GM12878 (cell line): ENCODE data around the gene MYRF. TPM values are rescaled to one million over a fixed set of nuclear protein-coding genes. Genes with fewer than 3 reads are reported as not detected.

Experiments used
- ATAC-seq: fragments of 200-7000 bp; cut with Tn5 transposase; 3 replicates; pipeline ENCODE4 v1.9.1; 2020; ENCODE audit warnings: mild to moderate bottlenecking, moderate library complexity
- BruUV-seq: library from RNA; stranded (reverse); fragments of 400-500 nt; replicated peaks from 2 replicates; lab custom pipeline; 2021; lab: Mats Ljungman, UMichigan
- CTCF ChIA-PET: fragments of 300-600 bp; sonication (Branson Sonifier 250); formaldehyde crosslinking; extraction: SDS; loops from one replicate; lab custom pipeline; 2021; ENCODE audit warnings: inconsistent platforms; lab: Yijun Ruan, JAX
- POLR2A ChIA-PET: fragments of 350-600 bp; formaldehyde crosslinking; extraction: SDS; loops from one replicate; lab custom pipeline; 2021; ENCODE audit warnings: inconsistent platforms; lab: Charles Lee
- RAD21 ChIA-PET: fragments of 300-600 bp; sonication (Branson Sonifier 250); formaldehyde crosslinking; loops from one replicate; lab custom pipeline; 2023; ENCODE audit warnings: antibody characterized with exemption; ENCODE audit not compliant: unreplicated experiment; lab: Charles Lee
- SMC1A ChIA-PET: fragments of 300-600 bp; sonication (Branson Sonifier 250); formaldehyde crosslinking; loops from one replicate; lab custom pipeline; 2023; ENCODE audit not compliant: unreplicated experiment, uncharacterized antibody; lab: Charles Lee
- DNase-seq: peaks from one replicate; pipeline ENCODE4 v3.0.0-alpha.2; 2011; ENCODE audit warnings: low read depth, low spot score
- FAIRE-seq: peaks from 3 replicates; lab custom pipeline; 2011; peaks lifted over from hg19 to GRCh38; lab: Jason Lieb, UNC
- H2AFZ ChIP-seq: 2 replicates; pipeline ENCODE4 v1.6.0; 2011; ENCODE audit warnings: low read depth, low read length, control low read depth; ENCODE audit not compliant: control insufficient read depth
- H3K27ac ChIP-seq: 2 replicates; pipeline ENCODE4 v1.5.1; 2011; ENCODE audit warnings: control low read depth; ENCODE audit not compliant: control insufficient read depth, insufficient read depth
- H3K27me3 ChIP-seq, 2 experiments: replicated peaks in 1 of 2; 2 replicates each; pipeline versions ENCODE4 v1.6.0 to v1.6.1; 2011; ENCODE audit warnings: low read length in 1 of 2; ENCODE audit not compliant: control insufficient read depth in 2 of 2, insufficient read depth in 2 of 2
- H3K36me3 ChIP-seq, 2 experiments: 2 replicates each; pipeline ENCODE4 v1.5.1; 2011; ENCODE audit warnings: low read length in 1 of 2; ENCODE audit not compliant: control insufficient read depth in 2 of 2, insufficient read depth in 2 of 2
- H3K4me1 ChIP-seq: 2 replicates; pipeline ENCODE4 v1.6.1; 2011; ENCODE audit warnings: mild to moderate bottlenecking, low read length, moderate library complexity, mixed read lengths; ENCODE audit not compliant: control insufficient read depth, insufficient read depth
- H3K4me2 ChIP-seq: 2 replicates; pipeline ENCODE4 v1.6.0; 2011; ENCODE audit warnings: control low read depth; ENCODE audit not compliant: control insufficient read depth, insufficient read depth
- H3K4me3 ChIP-seq: fragments of 200-600 bp; sonication (generic); 2 replicates; pipeline ENCODE4 v1.5.1; 2016
- H3K79me2 ChIP-seq: 2 replicates; pipeline ENCODE4 v1.6.0; 2011; ENCODE audit warnings: low read length; ENCODE audit not compliant: control insufficient read depth, insufficient read depth
- H3K9ac ChIP-seq: 2 replicates; pipeline ENCODE4 v1.8.0; 2011; ENCODE audit warnings: low read length, control low read depth, mixed read lengths; ENCODE audit not compliant: control insufficient read depth, insufficient read depth
- H3K9me3 ChIP-seq: replicated peaks from 3 replicates; pipeline ENCODE4 v1.5.1; 2011; ENCODE audit warnings: mild to moderate bottlenecking, low read length; ENCODE audit not compliant: control insufficient read depth, insufficient read depth
- H4K20me1 ChIP-seq: 2 replicates; pipeline ENCODE4 v1.6.0; 2011; ENCODE audit not compliant: control insufficient read depth, insufficient read depth
- BCLAF1 ChIP-seq: fragments of 450-650 bp; IDR thresholded peaks from 2 replicates; pipeline ENCODE4 v1.6.1; 2017; ENCODE audit warnings: antibody characterized with exemption, mild to moderate bottlenecking, moderate library complexity
- CBX5 ChIP-seq: sonication (generic); IDR thresholded peaks from 2 replicates; pipeline ENCODE4 v1.6.1; 2016; ENCODE audit warnings: low read depth, moderate library complexity, mild to moderate bottlenecking, inconsistent platforms
- HSF1 ChIP-seq: fragments of 150-350 bp; IDR thresholded peaks from 2 replicates; pipeline ENCODE4 v1.6.1; 2014; ENCODE audit warnings: mild to moderate bottlenecking, low read depth, low read length
- JUNB ChIP-seq: IDR thresholded peaks from 2 replicates; pipeline ENCODE4 v1.6.1; 2016; ENCODE audit warnings: antibody characterized with exemption, mild to moderate bottlenecking
- MYB ChIP-seq: fragments of 150-350 bp; IDR thresholded peaks from 2 replicates; pipeline ENCODE4 v1.6.1; 2014; ENCODE audit warnings: mild to moderate bottlenecking, low read depth, low read length, borderline replicate concordance
- NKRF ChIP-seq: fragments of 450-650 bp; conservative IDR thresholded peaks from 2 replicates; pipeline ENCODE4 v1.6.1; 2017; ENCODE audit warnings: mild to moderate bottlenecking, moderate library complexity
- PBX3 ChIP-seq: IDR thresholded peaks from 2 replicates; pipeline ENCODE4 v1.6.1; 2011; ENCODE audit warnings: mild to moderate bottlenecking, low read depth, low read length, moderate library complexity; ENCODE audit not compliant: insufficient replicate concordance
- PKNOX1 ChIP-seq: fragments of 450-650 bp; IDR thresholded peaks from 2 replicates; pipeline ENCODE4 v1.6.1; 2016; ENCODE audit warnings: mild to moderate bottlenecking
- PML ChIP-seq: IDR thresholded peaks from 2 replicates; pipeline ENCODE4 v1.6.1; 2012; ENCODE audit warnings: low read length, inconsistent platforms
- SMAD1 ChIP-seq: fragments of 450-650 bp; IDR thresholded peaks from 2 replicates; pipeline ENCODE4 v1.6.1; 2018; ENCODE audit warnings: mild to moderate bottlenecking, low read depth; ENCODE audit not compliant: partially characterized antibody
- STAT3 ChIP-seq: IDR thresholded peaks from 2 replicates; pipeline ENCODE4 v1.6.1; 2011; ENCODE audit warnings: low read depth, low read length, improper control_type of control experiment
- ZNF274 ChIP-seq: IDR thresholded peaks from one replicate; pipeline ENCODE4 v1.8.0; 2011; ENCODE audit not compliant: insufficient read length, insufficient read depth
- WGBS: methylation state at CpG from one replicate; pipeline ENCODE4 v1.1.6; 2016; ENCODE audit warnings: low lambda C conversion rate; ENCODE audit not compliant: insufficient replicate concordance, insufficient coverage; ENCODE audit errors: missing lambda C conversion rate; 5-methylcytosine and 5-hydroxymethylcytosine counted together
- in situ Hi-C: fragments of 300-500 bp; cut with MboI; formaldehyde crosslinking; loops from 9 replicates; pipeline ENCODE4 v1.14.3; 2018; ENCODE audit warnings: mixed read lengths
- intact Hi-C: fragments of 100-400 bp; cut with micrococcal nuclease; formaldehyde crosslinking; loops from one replicate; pipeline ENCODE4 v1.14.2; 2022; ENCODE audit not compliant: unreplicated experiment
- polyA plus RNA-seq, 11 experiments: library from polyadenylated mRNA; depleted of rRNA in 4 of 11; unstranded in 6 of 11; stranded (reverse) in 5 of 11; fragments of >200 nt; fragmentation: Nextera tagmentation in 4 of 11; fragmentation: Illumina TruSeq in 1 of 11; extraction: Ambion mirVana in 4 of 11; extraction: Trizol in 1 of 11; gene quantifications; 1 replicate in 1 of 11; 2 replicates in 10 of 11; pipeline versions ENCODE4 v1.2.1 to v1.2.3, GENCODE V29; 2011 to 2016; ENCODE audit warnings: inconsistent platforms in 2 of 11, missing spikeins in 2 of 11, low read depth in 1 of 11
- total RNA-seq, 4 experiments: library from RNA; depleted of rRNA in 3 of 4; stranded (reverse); fragments of >200 nt in 3 of 4; fragmentation: Illumina TruSeq in 1 of 4; extraction: Trizol in 1 of 4; gene quantifications; 2 replicates each; pipeline versions ENCODE4 v1.2.1 to v1.2.3, GENCODE V29; 2013 to 2021

The MYRF gene
- total and polyA plus RNA-seq, 10 of the 15 experiments (the other 5 are each of a cell fraction or from before 2014, with no cell fraction given): 0.27 to 15.6 (median 0.89) TPM

- POLR2A ChIA-PET: interaction anchor here (1.2 to 8.0 kb wide), 8 partner anchors 24 to 214 kb away, joined by 3 to 60 read pairs (median 5); partner anchors contain the start of genes FADS2, FEN1, FTH1 and TMEM258
- H4K20me1 ChIP-seq: no peaks in the 10 kb centered on the region
- TF ChIP-seq BCLAF1 (no peak), SMAD1 (peak; percentile 13), STAT3 (no peak), HSF1 (no peak), PKNOX1 (peak; percentile 20; the same call in 1 of the 2 replicates), PML (no peak), PBX3 (no peak), MYB (no peak), CBX5 (no peak), ZNF274 (no peak), JUNB (no peak), NKRF (0 out of 2 replicates have a peak, but pooled peaks have one; percentile 21)
Measured at GRCh38 chr11:61754534-61755482, 2.4 kb downstream of the MYRF start.

More at GRCh38 chr11:61754534-61755482, 2.4 kb downstream of the MYRF start:
- H3K27ac ChIP-seq: no peak overlapping the region
- H3K9ac ChIP-seq: no peak overlapping the region
- no TSS peak for BruUV-seq
- no peaks in the 10 kb centered on the region for H3K9me3 ChIP-seq
- H3K4me3 ChIP-seq: no peak overlapping the region
- SMC1A ChIA-PET: interaction anchor here (0.6 to 3.6 kb wide), 3 partner anchors 33 to 217 kb away, joined by 3 to 15 read pairs (median 3); no protein-coding TSS in a partner anchor
- 68% methylated on average over 31 of the region's 31 CpGs for WGBS
- peaks cover 8% of the 10 kb centered on the region for H3K4me1 ChIP-seq
- intact Hi-C loops: no loop called here
- no peaks in the 10 kb centered on the region for H3K36me3 ChIP-seq
- no peaks in the 10 kb centered on the region for H3K79me2 ChIP-seq
- no peaks in the 10 kb centered on the region; a peak in 1 of 4 replicates for H3K27me3 ChIP-seq
- ATAC-seq (no peak), FAIRE-seq (no peak), DNase-seq (no peak)
- H3K4me2 ChIP-seq: no peak overlapping the region
- in situ Hi-C loops: no loop called here
- RAD21 ChIA-PET: interaction anchor here (1.2 kb wide), 1 partner anchor 80 kb away, joined by 6 read pairs; no protein-coding TSS in a partner anchor
- H2AFZ ChIP-seq: no peak overlapping the region
- CTCF ChIA-PET: interaction anchor here (0.8 to 4.6 kb wide), 4 partner anchors 21 to 43 kb away, joined by 4 to 35 read pairs (median 8); partner anchors contain the start of genes FEN1 and TMEM258
